ENCODE data around the gene SLC9A5. TPM values are rescaled to one million over a fixed set of nuclear protein-coding genes. Genes with fewer than 3 reads are reported as not detected.

The SLC9A5 gene
- total RNA-seq, 2 experiments from 2014 or later: 2.7 to 4.2 TPM

- POLR2A ChIA-PET: no interaction called here
- H3K4me1 ChIP-seq (ENCODE audit: insufficient read depth, low read length, poor library complexity, severe bottlenecking): peaks cover 5% of the 10 kb centered on the region
- no peak overlapping the region for H3K4me3 ChIP-seq (ENCODE audit: low read depth, low read length, poor library complexity, severe bottlenecking)
- H3K36me3 ChIP-seq (ENCODE audit: insufficient read depth, low read length): no peaks in the 10 kb centered on the region
- TF ChIP-seq CTCF (conservative IDR thresholded peaks at IDR 0.05; ENCODE audit: low read length): no peak
- TF ChIP-seq EZH2phosphoT487 (IDR thresholded peaks at IDR 0.05; ENCODE audit: borderline replicate concordance, low read depth, low read length): no peak
- CTCF ChIA-PET (ENCODE audit: unreplicated experiment): interaction anchor here (1.0 kb wide), 1 partner anchor 21 kb away, joined by 3 read pairs; no protein-coding TSS in a partner anchor
- no peak overlapping the region for H3K27ac ChIP-seq (ENCODE audit: low read depth, low read length, poor library complexity, severe bottlenecking)
- BruUV-seq (replicated peaks): no TSS peak
- H3K4me2 ChIP-seq (ENCODE audit: low read length): no peak overlapping the region
- no peaks in the 10 kb centered on the region for H3K9me2 ChIP-seq (ENCODE audit: insufficient read depth, low read length)
- DNase-seq (ENCODE audit: low spot score): no peak
- H3K9me3 ChIP-seq (ENCODE audit: low read length): no peaks in the 10 kb centered on the region
- H4K20me1 ChIP-seq (ENCODE audit: insufficient read depth, low read length): no peaks in the 10 kb centered on the region
- no peaks in the 10 kb centered on the region for H3K79me2 ChIP-seq (ENCODE audit: insufficient read depth, low read depth, low read length)
- intact Hi-C loops (cut with micrococcal nuclease; ENCODE audit: unreplicated experiment): loop anchor here (5.0 kb wide), 1 partner anchor 202 kb away; no protein-coding TSS in a partner anchor
- no peak overlapping the region for H2AFZ ChIP-seq (ENCODE audit: low read length)
Observed at GRCh38 chr16:67264866-67265265, 16.1 kb downstream of the SLC9A5 start.

- intact Hi-C loops (cut with micrococcal nuclease; ENCODE audit: unreplicated experiment): no loop called here
- no peaks in the 10 kb centered on the region for H3K79me2 ChIP-seq (ENCODE audit: insufficient read depth, low read depth, low read length)
- ChIA-PET CTCF (ENCODE audit: unreplicated experiment) (no interaction called here), POLR2A (no interaction called here)
- H3K4me2 ChIP-seq (ENCODE audit: low read length): no peak overlapping the region
- BruUV-seq (replicated peaks): no TSS peak
- no peaks in the 10 kb centered on the region for H3K36me3 ChIP-seq (ENCODE audit: insufficient read depth, low read length)
- H3K9me3 ChIP-seq (ENCODE audit: low read length): no peaks in the 10 kb centered on the region
- no peak for TF ChIP-seq EZH2phosphoT487 (IDR thresholded peaks at IDR 0.05; ENCODE audit: borderline replicate concordance, low read depth, low read length)
- no peak for TF ChIP-seq CTCF (conservative IDR thresholded peaks at IDR 0.05; ENCODE audit: low read length)
- DNase-seq (ENCODE audit: low spot score): no peak
- peaks cover 4% of the 10 kb centered on the region for H3K4me1 ChIP-seq (ENCODE audit: insufficient read depth, low read length, poor library complexity, severe bottlenecking)
- H4K20me1 ChIP-seq (ENCODE audit: insufficient read depth, low read length): no peaks in the 10 kb centered on the region
- no peaks in the 10 kb centered on the region for H3K9me2 ChIP-seq (ENCODE audit: insufficient read depth, low read length)
- H3K27ac ChIP-seq (ENCODE audit: low read depth, low read length, poor library complexity, severe bottlenecking): no peak overlapping the region
- no peak overlapping the region for H3K4me3 ChIP-seq (ENCODE audit: low read depth, low read length, poor library complexity, severe bottlenecking)
- H2AFZ ChIP-seq (ENCODE audit: low read length): no peak overlapping the region
Observed at GRCh38 chr16:67265834-67266233, 17.1 kb downstream of the SLC9A5 start.

GRCh38 chr16:67268136-67268579 lies 19.4 kb downstream of the SLC9A5 start:
- DNase-seq (ENCODE audit: low spot score): no peak
- no peaks in the 10 kb centered on the region for H3K79me2 ChIP-seq (ENCODE audit: insufficient read depth, low read depth, low read length)
- ChIA-PET POLR2A (interaction anchor here (0.6 to 1.4 kb wide), 3 partner anchors 24 to 308 kb away, joined by 3 to 4 read pairs (median 3); no protein-coding TSS in a partner anchor), CTCF (ENCODE audit: unreplicated experiment) (interaction anchor here (0.6 kb wide), 1 partner anchor 16 kb away, joined by 3 read pairs; no protein-coding TSS in a partner anchor)
- no peaks in the 10 kb centered on the region for H3K4me1 ChIP-seq (ENCODE audit: insufficient read depth, low read length, poor library complexity, severe bottlenecking)
- no peaks in the 10 kb centered on the region for H4K20me1 ChIP-seq (ENCODE audit: insufficient read depth, low read length)
- BruUV-seq (replicated peaks): no TSS peak
- H2AFZ ChIP-seq (ENCODE audit: low read length): no peak overlapping the region
- H3K36me3 ChIP-seq (ENCODE audit: insufficient read depth, low read length): no peaks in the 10 kb centered on the region
- no peak overlapping the region for H3K4me2 ChIP-seq (ENCODE audit: low read length)
- TF ChIP-seq EZH2phosphoT487 (IDR thresholded peaks at IDR 0.05; ENCODE audit: borderline replicate concordance, low read depth, low read length) (no peak), CTCF (conservative IDR thresholded peaks at IDR 0.05; ENCODE audit: low read length) (no peak)
- no peaks in the 10 kb centered on the region for H3K9me3 ChIP-seq (ENCODE audit: low read length)
- no peak overlapping the region for H3K4me3 ChIP-seq (ENCODE audit: low read depth, low read length, poor library complexity, severe bottlenecking)
- no peaks in the 10 kb centered on the region for H3K9me2 ChIP-seq (ENCODE audit: insufficient read depth, low read length)
- intact Hi-C loops (cut with micrococcal nuclease; ENCODE audit: unreplicated experiment): no loop called here
- no peak overlapping the region for H3K27ac ChIP-seq (ENCODE audit: low read depth, low read length, poor library complexity, severe bottlenecking)

Measured in OCI-LY7 (cell line).